HG03575 (cell line): ENCODE measurements around the gene CREBBP.

Experiments used
- ATAC-seq: cut with Tn5 transposase; IDR thresholded peaks from one replicate; pipeline ENCODE4 v1.9.1; 2021; ENCODE audit not compliant: unreplicated experiment, insufficient number of reproducible peaks, low FRiP score; ENCODE audit errors: extremely low read depth

Gene CREBBP

DNA sequence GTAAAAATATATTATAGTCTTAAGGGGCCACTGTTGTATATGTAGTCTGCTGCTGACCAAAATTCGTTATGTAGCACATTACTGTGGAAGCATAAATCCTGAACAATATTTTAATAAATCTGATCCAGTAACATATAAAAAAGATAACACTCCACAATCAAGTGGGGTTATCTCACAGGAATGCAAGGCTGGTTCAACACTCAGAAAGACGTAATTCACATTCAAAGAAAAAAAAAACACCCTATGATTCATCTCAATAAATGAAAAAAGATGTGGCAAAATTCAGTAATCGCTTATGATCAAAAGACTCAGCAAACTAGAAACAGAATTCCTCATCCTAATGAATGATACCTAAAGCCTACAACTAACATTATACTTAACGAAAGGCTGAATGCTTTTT, 47.8 kb downstream of the CREBBP start:
- ATAC-seq, result no peak

DNA sequence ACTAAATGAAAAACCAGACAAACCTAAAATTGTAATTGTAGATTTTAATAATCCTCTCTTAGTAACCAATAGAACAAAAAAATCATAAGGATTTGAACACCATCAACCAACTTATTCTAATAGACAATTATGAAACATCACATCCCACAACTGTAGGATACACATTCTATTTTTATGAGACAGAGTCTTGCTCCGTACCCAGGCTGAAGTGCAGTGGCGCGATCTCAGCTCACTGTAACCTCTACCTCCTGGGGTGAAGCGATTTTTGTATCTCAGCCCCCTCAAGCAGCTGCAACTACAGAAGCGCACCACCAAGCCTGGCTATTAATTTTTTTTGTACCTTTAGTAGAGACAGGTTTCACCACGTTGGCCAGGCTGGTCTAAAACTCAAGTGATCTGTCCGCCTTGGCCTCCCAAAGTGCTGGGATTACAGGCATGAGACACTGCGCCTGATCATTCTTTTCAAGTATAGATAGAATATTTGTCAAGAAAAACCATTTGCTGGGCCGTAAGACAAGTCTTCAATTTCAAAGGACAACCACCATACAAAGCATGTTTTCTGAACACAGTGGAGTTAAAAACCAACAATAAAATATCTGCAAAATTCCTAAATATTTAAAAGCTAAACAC, 49.8 kb downstream of the CREBBP start:
- no peak for ATAC-seq

DNA sequence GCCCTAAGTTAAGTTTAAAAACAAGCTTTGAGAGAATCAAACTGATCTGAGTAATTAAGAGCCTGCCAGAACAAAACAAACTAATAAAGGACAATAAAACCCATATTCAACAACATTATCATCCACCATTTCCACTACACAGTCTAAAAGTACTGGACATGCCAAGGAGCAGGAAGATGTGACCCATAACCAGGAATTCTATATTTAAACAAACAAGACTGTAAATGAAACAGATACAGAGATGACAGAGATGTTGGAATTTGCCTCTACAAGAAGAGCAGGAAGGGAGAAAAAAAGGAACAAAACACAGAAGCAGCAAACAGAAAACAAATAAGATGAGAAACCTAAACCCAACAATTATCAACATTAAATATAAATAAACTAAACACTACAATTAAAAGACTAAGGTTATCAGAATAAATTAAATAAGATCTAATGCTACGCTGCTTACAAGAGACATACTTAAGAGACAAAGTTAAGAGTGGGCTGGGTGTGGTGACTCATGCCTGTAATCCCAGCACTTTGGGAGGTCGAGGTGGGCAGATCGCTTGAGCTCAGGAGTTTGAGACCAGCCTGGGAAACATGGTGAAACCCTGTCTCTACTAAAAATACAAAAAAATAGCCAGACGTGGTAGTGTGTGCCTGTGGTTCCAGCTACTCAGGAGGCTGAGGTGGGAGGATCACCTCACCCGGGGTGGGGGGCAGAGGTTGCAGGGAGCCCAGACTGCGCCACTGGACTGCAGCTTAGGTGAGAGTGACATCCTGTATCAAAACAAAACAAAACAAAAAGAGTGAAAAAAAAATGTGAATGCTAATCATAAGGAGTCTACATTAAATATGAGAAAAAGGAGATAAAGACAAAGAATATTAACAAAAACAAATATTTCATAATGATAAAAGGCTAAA, 50.6 kb downstream of the CREBBP start:
- no peak for ATAC-seq

DNA sequence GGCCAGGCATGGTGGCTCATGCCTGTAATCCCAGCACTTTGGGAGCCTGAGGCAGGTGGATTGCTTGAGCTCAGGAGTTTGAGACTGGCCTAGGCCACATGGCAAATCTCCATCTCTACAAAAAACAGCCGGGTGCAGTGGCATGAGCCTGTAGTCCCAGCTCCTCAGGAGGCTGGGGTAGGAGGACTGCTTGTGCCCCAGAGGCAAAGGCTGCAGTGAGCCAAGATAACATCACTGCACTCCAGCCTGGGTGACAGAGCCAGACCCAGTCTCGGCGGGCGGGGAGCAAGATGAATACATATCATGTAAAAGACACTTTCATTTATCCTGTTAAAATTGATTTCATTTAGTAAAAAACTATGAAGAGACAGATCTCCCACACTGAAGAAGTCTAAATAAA, 54.6 kb downstream of the CREBBP start:
- ATAC-seq, result no peak

DNA sequence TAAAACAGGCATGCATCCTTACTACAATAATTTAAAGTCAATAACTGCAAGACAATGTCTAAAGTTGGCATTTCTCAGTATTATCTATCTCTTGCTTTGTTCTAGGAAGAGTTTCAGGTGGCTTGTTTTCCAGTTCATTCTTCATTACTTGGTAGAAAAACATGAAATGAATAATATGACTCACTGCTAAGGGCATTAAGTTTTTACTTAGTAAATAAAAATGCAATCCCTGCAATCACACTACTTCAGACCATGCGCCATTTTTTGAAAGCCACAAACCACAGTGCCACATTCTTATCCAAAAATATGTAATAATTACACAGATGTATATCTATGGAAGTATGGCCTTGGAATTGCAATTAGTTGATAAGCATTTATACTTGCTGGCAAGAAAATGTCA, 55.4 kb downstream of the CREBBP start:
- ATAC-seq, result no peak

DNA sequence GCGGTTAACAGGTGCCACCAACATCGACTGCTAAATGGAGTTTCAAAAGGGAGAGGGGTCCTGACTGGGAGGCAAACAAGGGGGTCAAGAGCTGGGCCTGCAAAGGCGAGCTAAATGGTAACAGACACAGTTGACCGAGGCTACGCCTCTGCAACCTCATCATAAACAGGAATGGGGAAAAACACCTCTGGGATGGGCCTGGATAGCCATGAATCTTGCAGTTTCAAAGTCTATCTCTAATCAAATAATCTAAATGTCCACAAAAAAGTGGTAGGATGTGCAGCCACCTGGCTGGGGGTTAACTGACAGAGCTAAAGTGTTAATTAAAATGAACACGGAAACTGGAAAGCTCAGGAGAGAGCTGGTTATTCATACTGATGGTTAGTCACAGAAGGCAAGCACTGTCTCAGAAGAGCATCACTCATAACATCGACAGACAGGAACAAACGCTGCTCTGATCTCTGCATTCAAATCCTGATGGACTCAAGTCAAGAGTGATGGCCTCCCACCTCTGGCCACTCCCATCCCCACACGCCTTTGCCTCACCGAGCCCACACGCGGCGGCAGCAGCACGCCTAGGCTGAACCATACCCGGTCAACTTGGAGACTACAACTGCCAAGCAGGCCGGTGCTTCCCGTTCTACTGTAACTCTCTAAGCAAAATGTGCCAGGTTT, 56.3 kb downstream of the CREBBP start:
- ATAC-seq, result no peak

DNA sequence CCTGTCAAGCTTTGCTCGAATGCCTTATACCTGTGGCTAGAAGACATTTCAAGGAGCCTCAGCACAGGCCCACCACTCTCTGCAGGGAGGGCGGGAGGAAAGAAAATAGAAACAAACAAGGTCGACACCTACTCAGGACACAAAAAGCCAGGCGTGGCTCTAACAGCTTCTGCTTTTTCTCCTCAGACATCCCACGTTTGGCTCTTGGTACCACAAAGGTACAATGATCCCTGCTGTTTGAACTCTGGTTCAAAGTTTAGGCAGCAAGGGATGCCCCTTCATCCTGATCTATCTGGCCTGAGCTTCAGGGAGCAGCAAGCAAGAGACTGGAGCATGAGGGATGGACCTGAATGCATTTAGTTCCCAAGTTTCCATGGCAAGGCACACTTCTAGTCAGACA, 57.1 kb downstream of the CREBBP start:
- no peak for ATAC-seq

DNA sequence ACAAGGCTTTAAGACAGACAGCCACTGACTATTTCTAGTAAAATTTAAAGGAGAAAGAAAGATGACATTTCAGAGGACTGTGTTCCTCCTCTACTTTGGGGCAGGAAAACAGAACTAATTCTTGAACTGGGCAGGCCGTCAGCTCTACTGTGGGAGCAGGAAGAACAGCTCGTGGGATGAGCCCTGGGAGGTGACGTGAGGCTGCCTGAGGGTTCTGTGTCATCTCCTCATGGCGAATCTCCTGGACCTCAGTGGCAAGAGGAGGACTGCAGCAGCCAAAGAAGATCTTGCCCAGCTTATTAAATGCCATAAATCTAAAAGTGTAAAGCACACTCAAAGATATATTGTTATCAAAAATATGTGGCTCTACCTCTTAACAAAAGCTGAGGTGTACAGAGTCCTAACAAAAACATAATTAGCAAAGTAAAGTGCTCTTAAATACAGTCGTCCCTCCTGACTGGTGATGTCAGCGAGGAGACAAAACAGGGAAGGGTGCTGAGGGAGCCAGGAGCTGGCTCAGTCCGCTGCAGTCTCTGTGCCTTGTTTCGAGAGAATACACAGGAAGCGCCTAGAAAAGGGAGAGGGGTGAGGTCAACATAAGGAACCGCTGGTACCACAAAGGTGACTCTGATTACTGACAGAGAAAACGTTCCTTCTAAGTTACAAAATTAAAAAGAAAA, 58.0 kb downstream of the CREBBP start:
- ATAC-seq, result no peak

DNA sequence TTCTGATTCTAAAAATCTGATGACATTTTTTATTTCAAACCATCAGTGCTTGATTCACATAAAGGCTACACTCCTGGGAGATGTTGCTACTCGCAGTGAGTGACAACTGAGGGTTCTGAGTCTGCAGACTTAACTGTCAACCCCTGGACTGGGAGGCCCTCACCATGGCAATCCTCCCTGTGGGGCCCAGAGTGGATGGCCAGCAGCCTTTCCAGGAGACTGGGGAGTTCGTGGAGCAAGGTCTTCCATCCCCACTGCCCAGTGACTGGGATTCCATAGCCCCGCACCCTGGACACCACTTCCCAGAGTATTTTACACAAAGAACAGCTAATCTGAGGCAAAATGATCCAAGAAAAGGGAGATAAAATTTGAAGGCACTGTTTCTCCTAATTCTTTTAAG, 59.3 kb downstream of the CREBBP start:
- ATAC-seq, result no peak

DNA sequence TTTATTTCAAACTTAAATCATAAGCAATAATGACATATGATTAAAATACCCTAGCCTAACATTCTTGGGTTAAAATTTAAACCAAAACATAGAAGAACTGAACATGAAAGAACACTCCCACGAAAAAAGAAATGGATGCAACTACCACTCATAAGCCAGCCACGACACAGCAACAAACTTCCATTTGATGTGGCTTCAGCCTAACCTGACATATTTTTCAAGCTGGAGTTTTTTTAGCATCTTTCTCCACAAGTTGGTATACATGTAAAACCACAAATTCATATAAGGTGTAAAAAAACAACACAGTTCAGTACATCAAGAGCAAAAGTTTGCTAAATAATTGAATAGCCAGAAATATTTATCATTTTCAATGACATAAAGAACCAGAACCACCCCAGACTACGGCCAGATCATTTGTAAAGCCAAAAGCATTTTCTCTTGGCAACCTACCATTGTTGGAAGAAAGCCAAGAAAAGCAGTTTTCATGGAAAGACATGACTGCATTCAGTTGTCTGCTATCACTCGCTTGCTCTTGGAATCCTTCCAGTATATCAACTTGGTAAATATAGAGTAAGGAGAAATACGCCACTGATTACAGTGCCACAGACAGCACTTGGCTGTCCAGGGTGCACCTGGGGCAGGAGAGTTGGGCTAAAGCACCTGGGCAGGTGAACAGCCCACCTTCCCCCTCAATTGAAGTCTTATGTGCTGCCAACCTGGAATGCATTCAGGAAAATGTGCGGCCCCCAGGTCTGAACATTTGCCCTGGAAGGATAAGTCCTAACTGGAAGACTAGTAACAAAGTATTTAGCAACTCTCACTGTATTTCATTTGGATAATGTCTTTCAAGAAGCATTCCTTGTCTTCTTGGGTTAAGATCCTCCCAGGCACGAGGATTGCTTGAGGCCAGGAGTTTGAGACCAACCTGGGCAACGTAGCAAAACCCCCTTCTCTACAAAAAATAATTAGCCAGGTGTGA, 60.5 kb downstream of the CREBBP start:
- ATAC-seq, result no peak

DNA sequence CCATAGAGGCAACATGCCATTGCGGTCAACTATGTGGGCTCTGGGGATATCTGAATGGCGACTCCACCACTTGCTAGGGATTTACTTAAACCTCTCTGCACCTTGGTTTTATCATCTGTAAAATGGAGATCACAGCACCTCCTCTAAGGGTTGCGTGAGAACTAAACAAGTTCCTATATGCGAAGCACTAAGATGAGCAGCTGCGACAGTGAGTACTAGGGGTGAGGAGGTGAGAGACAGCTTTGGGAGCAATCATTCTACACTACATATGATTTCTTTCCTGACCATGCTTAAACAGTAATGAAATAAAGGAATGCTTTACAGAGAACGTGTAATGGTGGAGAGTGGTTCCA, 61.4 kb downstream of the CREBBP start:
- no peak for ATAC-seq

DNA sequence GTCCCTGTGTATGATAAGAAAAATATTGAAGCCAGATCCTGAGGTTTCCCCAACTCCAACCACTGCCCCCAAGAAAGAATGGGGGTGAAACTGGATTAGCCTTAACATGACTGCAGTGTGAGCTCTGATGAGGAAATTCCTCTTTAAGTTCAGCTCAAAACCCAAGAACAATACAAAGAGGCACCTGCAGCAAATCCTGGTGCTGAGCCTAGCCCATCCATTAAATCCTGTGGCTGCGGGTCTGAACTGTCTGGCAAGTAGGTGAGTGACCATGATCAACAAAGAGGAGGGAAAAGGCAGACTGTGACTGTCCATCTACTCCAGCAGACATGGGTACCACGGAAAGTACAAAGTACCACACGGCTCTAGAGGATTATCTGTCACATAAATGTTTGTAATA, 64.2 kb downstream of the CREBBP start:
- ATAC-seq, result no peak

DNA sequence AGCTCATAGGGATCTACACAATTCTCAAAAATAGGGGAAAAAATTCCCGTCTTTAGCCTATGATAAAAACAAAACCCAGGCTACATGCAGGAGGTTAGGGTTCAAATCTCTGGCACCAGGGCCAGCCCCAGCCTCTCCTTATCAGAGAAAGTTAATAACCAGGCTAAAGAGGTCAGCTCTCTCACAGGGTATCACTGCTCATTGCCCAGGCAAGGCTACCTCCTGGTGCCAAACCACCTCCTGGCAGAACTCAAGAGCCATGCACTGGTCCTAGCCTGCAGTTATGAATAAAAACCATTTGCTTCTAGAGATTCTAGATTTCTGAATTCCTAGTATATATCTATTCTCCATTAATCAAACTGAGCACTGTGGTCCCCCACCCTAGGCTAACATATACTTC, 65.8 kb downstream of the CREBBP start:
- ATAC-seq, result no peak

DNA sequence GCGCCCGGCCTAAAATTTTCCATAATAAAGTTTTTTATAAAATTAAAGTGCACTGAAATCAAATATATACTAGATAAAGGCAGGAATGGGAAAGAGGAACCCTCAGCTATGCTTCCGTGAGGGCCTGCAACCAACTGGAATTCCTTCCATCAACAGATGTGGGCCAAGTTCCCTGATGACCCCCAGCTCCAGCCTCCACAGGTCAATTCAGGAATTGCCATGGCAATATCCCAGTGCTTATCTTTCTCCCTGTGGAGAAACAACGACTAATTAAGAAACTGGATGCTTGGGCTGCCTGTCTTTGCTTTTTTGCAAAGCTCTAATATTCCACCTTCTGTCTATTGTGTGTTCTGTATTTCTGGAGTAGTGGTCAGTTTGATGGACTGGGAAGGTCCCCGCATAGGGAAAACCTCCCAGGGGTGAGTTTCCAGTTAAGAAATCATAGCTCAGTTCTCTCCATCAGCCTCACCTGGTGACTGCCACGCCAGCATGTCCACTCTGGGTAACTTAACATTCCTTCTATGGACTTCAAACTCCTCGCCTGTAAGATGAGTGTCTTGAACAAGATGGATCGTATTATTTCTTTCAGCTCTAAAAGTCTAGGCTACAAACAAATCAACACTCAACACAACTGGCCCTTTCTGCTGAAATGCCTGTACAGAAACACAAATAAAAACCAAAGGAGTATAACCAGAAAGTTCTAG, 67.9 kb downstream of the CREBBP start:
- ATAC-seq, result no peak

DNA sequence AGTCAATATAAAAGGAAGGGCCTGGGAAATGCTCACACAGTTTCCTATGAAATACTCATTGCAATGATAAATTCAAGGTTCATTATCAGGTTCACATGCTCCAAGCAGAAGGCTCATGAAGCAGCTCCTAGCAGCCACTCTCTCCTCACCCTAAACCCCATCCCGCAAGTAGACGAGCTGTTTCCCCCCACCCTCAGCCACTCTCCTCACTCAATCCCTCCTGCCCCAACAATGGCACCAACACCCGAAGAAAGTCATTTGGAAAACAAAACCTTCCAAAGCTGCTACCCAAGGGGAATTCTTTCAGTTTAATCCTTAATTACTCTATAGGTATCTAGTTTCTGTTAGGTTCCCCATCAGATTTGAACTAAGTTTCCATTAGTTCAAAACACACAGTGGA, 69.7 kb downstream of the CREBBP start:
- no peak for ATAC-seq

DNA sequence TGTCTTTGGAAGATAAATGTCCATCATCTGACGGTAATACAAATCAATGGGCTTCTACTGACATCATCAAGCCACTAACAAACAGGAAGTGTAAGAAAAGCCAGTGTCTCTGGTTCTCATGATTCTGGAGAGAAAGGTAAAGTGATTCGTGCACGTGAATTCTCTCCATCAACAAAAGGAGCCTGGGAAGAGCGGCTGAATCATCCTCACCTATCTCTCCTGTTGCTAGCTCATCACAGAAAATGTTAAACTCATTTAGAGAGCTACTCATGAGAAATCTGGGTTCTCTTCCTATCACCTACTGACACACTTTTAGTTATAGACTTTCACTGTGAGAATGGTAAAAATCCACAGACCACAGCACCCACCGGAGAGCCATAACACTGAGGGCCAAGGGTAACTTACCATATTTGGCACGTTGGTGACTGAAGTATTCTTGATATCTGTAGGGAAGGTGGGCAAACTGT, 70.3 kb downstream of the CREBBP start:
- no peak for ATAC-seq

DNA sequence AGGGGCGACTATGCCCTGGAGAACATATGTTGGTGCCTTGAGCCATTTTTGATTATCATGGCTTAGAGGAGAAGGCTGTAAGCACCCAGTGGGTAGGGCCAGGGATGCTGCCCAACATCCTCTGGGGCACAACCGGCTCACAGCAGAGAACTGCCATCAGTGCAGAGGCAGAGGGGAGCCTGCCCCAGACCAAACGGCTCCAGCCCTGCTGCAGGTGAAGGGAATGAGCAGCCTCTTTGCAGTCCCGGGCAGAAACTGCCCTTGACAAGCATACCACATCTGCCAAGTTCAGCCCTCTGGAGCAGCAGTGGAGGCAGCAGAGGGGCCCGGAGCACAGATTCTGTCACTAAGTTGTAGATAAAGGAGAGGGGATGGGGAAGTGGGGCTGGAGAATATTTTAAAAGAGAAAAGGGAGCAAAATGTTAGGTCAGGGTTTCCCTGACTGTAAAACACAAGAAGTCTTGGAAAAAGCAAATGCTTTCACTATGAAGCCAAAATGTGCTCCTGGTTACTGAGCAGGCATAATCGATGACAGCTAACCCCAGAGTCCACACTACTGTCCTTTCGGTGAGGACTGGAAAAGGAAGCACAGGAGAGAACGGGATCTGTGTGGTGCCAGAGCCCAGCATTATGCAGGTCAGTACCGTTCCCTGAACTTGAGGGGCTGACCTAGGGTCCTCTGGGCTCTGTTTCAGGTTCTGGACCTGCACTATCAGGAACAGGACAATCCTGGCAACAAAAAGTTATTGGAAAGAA, 72.0 kb downstream of the CREBBP start:
- no peak for ATAC-seq
